Measurements from ENCODE around the gene TOR2A.

DNA sequence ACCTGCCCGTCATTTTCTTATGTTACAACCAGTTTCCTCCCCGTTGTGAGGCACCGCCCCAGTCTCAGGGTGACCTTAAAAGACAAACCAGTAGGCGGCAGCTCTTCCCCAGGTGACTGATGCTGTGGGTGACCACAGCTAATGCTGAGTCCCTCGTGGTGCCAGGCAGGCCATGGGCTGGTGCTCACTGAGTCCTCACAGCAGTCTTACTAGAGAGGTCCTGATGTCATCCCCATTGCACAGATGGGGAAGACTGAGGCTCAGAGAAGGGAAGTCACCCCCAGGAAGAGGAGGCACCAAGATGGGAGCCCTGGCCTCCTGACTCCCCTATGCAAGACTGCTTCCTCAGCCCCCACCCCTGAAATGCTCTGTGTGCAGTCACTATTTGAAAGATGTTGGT is 27.3 kb downstream of the TOR2A start:
- TF ChIP-seq, protein P1, sequence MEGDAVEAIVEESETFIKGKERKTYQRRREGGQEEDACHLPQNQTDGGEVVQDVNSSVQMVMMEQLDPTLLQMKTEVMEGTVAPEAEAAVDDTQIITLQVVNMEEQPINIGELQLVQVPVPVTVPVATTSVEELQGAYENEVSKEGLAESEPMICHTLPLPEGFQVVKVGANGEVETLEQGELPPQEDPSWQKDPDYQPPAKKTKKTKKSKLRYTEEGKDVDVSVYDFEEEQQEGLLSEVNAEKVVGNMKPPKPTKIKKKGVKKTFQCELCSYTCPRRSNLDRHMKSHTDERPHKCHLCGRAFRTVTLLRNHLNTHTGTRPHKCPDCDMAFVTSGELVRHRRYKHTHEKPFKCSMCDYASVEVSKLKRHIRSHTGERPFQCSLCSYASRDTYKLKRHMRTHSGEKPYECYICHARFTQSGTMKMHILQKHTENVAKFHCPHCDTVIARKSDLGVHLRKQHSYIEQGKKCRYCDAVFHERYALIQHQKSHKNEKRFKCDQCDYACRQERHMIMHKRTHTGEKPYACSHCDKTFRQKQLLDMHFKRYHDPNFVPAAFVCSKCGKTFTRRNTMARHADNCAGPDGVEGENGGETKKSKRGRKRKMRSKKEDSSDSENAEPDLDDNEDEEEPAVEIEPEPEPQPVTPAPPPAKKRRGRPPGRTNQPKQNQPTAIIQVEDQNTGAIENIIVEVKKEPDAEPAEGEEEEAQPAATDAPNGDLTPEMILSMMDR (IDR thresholded peaks at IDR 0.05): no peak
- TF ChIP-seq EZH2 (IDR thresholded peaks at IDR 0.05): no peak
- TF ChIP-seq EZH2phosphoT487 (IDR thresholded peaks at IDR 0.05): no peak

Data from neural progenitor cell (in vitro differentiated cells).